ENCODE measurements around the gene HIPK2.

GRCh38 chr7:139639563-139639962, 138.2 kb downstream of the HIPK2 start:
- TF ChIP-seq CTCF (conservative IDR thresholded peaks at IDR 0.05; ENCODE audit: low read depth, low read length) (no peak), RAD21 (IDR thresholded peaks at IDR 0.05; ENCODE audit: low read length) (no peak), MAZ (IDR thresholded peaks at IDR 0.05; ENCODE audit: borderline replicate concordance, low read depth, low read length) (no peak), POLR2A (IDR thresholded peaks at IDR 0.05; ENCODE audit: low read depth, low read length) (no peak), ELK1 (IDR thresholded peaks at IDR 0.05; ENCODE audit: borderline replicate concordance, low read depth, low read length) (no peak), CEBPB (IDR thresholded peaks at IDR 0.05; ENCODE audit: low read depth, low read length) (no peak), CHD1 (IDR thresholded peaks at IDR 0.05; ENCODE audit: low read depth, low read length) (no peak), BHLHE40 (IDR thresholded peaks at IDR 0.05; ENCODE audit: low read depth, low read length) (no peak), RFX5 (IDR thresholded peaks at IDR 0.05; ENCODE audit: low read depth, low read length) (no peak), MXI1 (IDR thresholded peaks at IDR 0.05; ENCODE audit: borderline replicate concordance, low read depth, low read length) (no peak), RCOR1 (IDR thresholded peaks at IDR 0.05; ENCODE audit: insufficient replicate concordance, low read length) (no peak)

All from IMR-90 (cell line).